Neural progenitor cell (in vitro differentiated cells): ENCODE measurements around the gene SYTL3. TPM values are rescaled to one million over a fixed set of nuclear protein-coding genes. Genes with fewer than 3 reads are reported as not detected.

Source experiments
- DNase-seq: peaks from one replicate; pipeline ENCODE4 v3.0.0-alpha.2; 2016; ENCODE audit warnings: low spot score
- H2AFZ ChIP-seq: fragments of 200-600 bp; sonication (generic); replicated peaks from 2 replicates; pipeline ENCODE4 v1.6.1; 2016; ENCODE audit warnings: antibody characterized with exemption
- H3F3A ChIP-seq: fragments of 200-600 bp; sonication (generic); 2 replicates; pipeline ENCODE4 v1.6.1; 2016; ENCODE audit warnings: antibody characterized with exemption, low read depth
- H3K27ac ChIP-seq: fragments of 200-600 bp; sonication (generic); 2 replicates; pipeline ENCODE4 v1.5.1; 2016; ENCODE audit warnings: mild to moderate bottlenecking
- H3K27me3 ChIP-seq: fragments of 200-600 bp; sonication (generic); 2 replicates; pipeline ENCODE4 v1.6.1; 2016; ENCODE audit warnings: mild to moderate bottlenecking, moderate library complexity
- H3K36me3 ChIP-seq: fragments of 200-600 bp; sonication (generic); 2 replicates; pipeline ENCODE4 v1.5.1; 2016
- H3K4me1 ChIP-seq: fragments of 200-600 bp; sonication (generic); 2 replicates; pipeline ENCODE4 v1.6.1; 2016; ENCODE audit warnings: mixed run types
- H3K4me2 ChIP-seq: fragments of 200-600 bp; sonication (generic); 2 replicates; pipeline ENCODE4 v1.6.1; 2016
- H3K4me3 ChIP-seq: fragments of 200-600 bp; sonication (generic); 2 replicates; pipeline ENCODE4 v1.5.1; 2016
- H3K79me2 ChIP-seq: fragments of 200-600 bp; sonication (generic); 2 replicates; pipeline ENCODE4 v1.6.1; 2016; ENCODE audit warnings: low read depth
- H3K9ac ChIP-seq: fragments of 200-600 bp; sonication (generic); 2 replicates; pipeline ENCODE4 v1.6.1; 2016
- H3K9me3 ChIP-seq: fragments of 200-600 bp; sonication (generic); 2 replicates; pipeline ENCODE4 v1.5.1; 2016; ENCODE audit warnings: low read depth
- H4K20me1 ChIP-seq: fragments of 200-600 bp; sonication (generic); 2 replicates; pipeline ENCODE4 v1.6.1; 2016; ENCODE audit warnings: low read depth
- H3K27ac Mint-ChIP-seq: 3 replicates; pipeline ENCODE4 v1.8.0; 2021; ENCODE audit warnings: mixed read lengths
- H3K27me3 Mint-ChIP-seq: 2 replicates; pipeline ENCODE4 v1.8.0; 2022; ENCODE audit warnings: low read depth, mild to moderate bottlenecking, inconsistent platforms, moderate library complexity, mixed read lengths; ENCODE audit not compliant: insufficient read depth
- H3K36me3 Mint-ChIP-seq: 3 replicates; pipeline ENCODE4 v1.8.0; 2021; ENCODE audit warnings: mixed read lengths
- H3K4me1 Mint-ChIP-seq: 3 replicates; pipeline ENCODE4 v1.8.0; 2021; ENCODE audit warnings: mixed read lengths
- H3K4me3 Mint-ChIP-seq: 3 replicates; pipeline ENCODE4 v1.8.0; 2021; ENCODE audit warnings: mild to moderate bottlenecking, moderate library complexity, mixed read lengths
- H3K9me3 Mint-ChIP-seq: 3 replicates; pipeline ENCODE4 v1.8.0; 2020; ENCODE audit warnings: mixed read lengths
- CTCF ChIP-seq: fragments of 200-600 bp; sonication (generic); IDR thresholded peaks from 2 replicates; pipeline ENCODE4 v1.5.1; 2017; ENCODE audit warnings: antibody characterized with exemption, mild to moderate bottlenecking
- EZH2 ChIP-seq: fragments of 200-600 bp; sonication (generic); IDR thresholded peaks from 2 replicates; pipeline ENCODE4 v1.6.1; 2017; ENCODE audit warnings: antibody characterized with exemption, mild to moderate bottlenecking, moderate library complexity
- EZH2phosphoT487 ChIP-seq: fragments of 200-600 bp; sonication (generic); IDR thresholded peaks from 2 replicates; pipeline ENCODE4 v1.6.1; 2017; ENCODE audit warnings: antibody characterized with exemption
- total RNA-seq: library from RNA; depleted of rRNA; stranded (reverse); fragments of >200 nt; gene quantifications from 2 replicates; pipeline ENCODE4 v1.2.3, GENCODE V29; 2015; ENCODE audit warnings: low replicate concordance

Gene SYTL3
- total RNA-seq, 1 donor from 2014 or later, result not detected

- Histone ChIP-seq H3K9ac (no peak overlapping the region), H3K9me3 (no peaks in the 10 kb centered on the region), H3K4me3 (no peak overlapping the region), H3K36me3 (no peaks in the 10 kb centered on the region), H3K27ac (no peak overlapping the region), H3K4me1 (no peaks in the 10 kb centered on the region), H3F3A (no peaks in the 10 kb centered on the region), H3K79me2 (no peaks in the 10 kb centered on the region), H2AFZ (no peak overlapping the region), H4K20me1 (no peaks in the 10 kb centered on the region), H3K4me2 (no peak overlapping the region), H3K27me3 (no peaks in the 10 kb centered on the region)
- TF ChIP-seq EZH2, result no peak
- no peak for TF ChIP-seq CTCF
- no peak for TF ChIP-seq EZH2phosphoT487
- no peaks in the 10 kb centered on the region for H3K4me1 Mint-ChIP-seq
- no peak overlapping the region for H3K4me3 Mint-ChIP-seq
- DNase-seq, result no peak
- no peaks in the 10 kb centered on the region for H3K9me3 Mint-ChIP-seq
- H3K36me3 Mint-ChIP-seq, result no peaks in the 10 kb centered on the region
- H3K27ac Mint-ChIP-seq, result no peak overlapping the region
- H3K27me3 Mint-ChIP-seq, result peaks cover 10% of the 10 kb centered on the region
These were observed 36.5 kb downstream of the SYTL3 start for GRCh38 chr6:158686311-158686710.

- no peak for DNase-seq
- Histone ChIP-seq H3K4me3 (no peak overlapping the region), H3K4me1 (no peaks in the 10 kb centered on the region), H3K27ac (no peak overlapping the region), H3F3A (no peaks in the 10 kb centered on the region), H3K79me2 (no peaks in the 10 kb centered on the region), H3K9ac (no peak overlapping the region), H3K4me2 (no peak overlapping the region), H4K20me1 (no peaks in the 10 kb centered on the region), H3K9me3 (no peaks in the 10 kb centered on the region), H3K36me3 (no peaks in the 10 kb centered on the region), H3K27me3 (no peaks in the 10 kb centered on the region), H2AFZ (no peak overlapping the region)
- TF ChIP-seq EZH2 (no peak), CTCF (no peak), EZH2phosphoT487 (no peak)
- Mint-ChIP-seq H3K27me3 (peaks cover 10% of the 10 kb centered on the region), H3K27ac (no peak overlapping the region), H3K36me3 (no peaks in the 10 kb centered on the region), H3K4me1 (no peaks in the 10 kb centered on the region), H3K4me3 (no peak overlapping the region), H3K9me3 (no peaks in the 10 kb centered on the region)
These were observed 37.0 kb downstream of the SYTL3 start for GRCh38 chr6:158686791-158687381.

- Histone ChIP-seq H3K4me3 (no peak overlapping the region), H3K4me1 (no peaks in the 10 kb centered on the region), H3K36me3 (no peaks in the 10 kb centered on the region), H3K9me3 (no peaks in the 10 kb centered on the region), H2AFZ (no peak overlapping the region), H3K79me2 (no peaks in the 10 kb centered on the region), H3K9ac (no peak overlapping the region), H4K20me1 (no peaks in the 10 kb centered on the region), H3F3A (no peaks in the 10 kb centered on the region), H3K4me2 (no peak overlapping the region), H3K27me3 (no peaks in the 10 kb centered on the region), H3K27ac (no peak overlapping the region)
- no peak overlapping the region for H3K4me3 Mint-ChIP-seq
- H3K27ac Mint-ChIP-seq, result no peak overlapping the region
- no peaks in the 10 kb centered on the region for H3K36me3 Mint-ChIP-seq
- DNase-seq, result no peak
- H3K4me1 Mint-ChIP-seq, result no peaks in the 10 kb centered on the region
- H3K27me3 Mint-ChIP-seq, result peaks cover 8% of the 10 kb centered on the region
- TF ChIP-seq EZH2, result no peak
- no peak for TF ChIP-seq CTCF
- TF ChIP-seq EZH2phosphoT487, result no peak
- H3K9me3 Mint-ChIP-seq, result no peaks in the 10 kb centered on the region
These were observed 37.7 kb downstream of the SYTL3 start for GRCh38 chr6:158687506-158687905.
